ENCODE data around the gene CCL22.
"Not testable (repeated sequence)": the region's sequence is repeated elsewhere in the genome, so short reads cannot be mapped to it uniquely, and the experiment has no call there.

CCL22 gene

GRCh38 chr16:57367116-57367752 is 8.7 kb downstream of the CCL22 start:
- no peak overlapping the region for H3K4me3 ChIP-seq (ENCODE audit: low read length)
- TF ChIP-seq CTCF (IDR thresholded peaks at IDR 0.05; ENCODE audit: insufficient read depth, low read depth, low read length, missing control alignments) = no peak
- DNase-seq (ENCODE audit: low read depth) = no peak

- no peak overlapping the region for H3K4me3 ChIP-seq (ENCODE audit: low read length)
- no peak for DNase-seq (ENCODE audit: low read depth)
- TF ChIP-seq CTCF (IDR thresholded peaks at IDR 0.05; ENCODE audit: insufficient read depth, low read depth, low read length, missing control alignments) = no peak
These were observed 13.2 kb downstream of the CCL22 start for GRCh38 chr16:57371494-57372371.

- TF ChIP-seq CTCF (IDR thresholded peaks at IDR 0.05; ENCODE audit: insufficient read depth, low read depth, low read length, missing control alignments) = no peak
- H3K4me3 ChIP-seq (ENCODE audit: low read length) = peak within 1 kb of the TSS; percentile 3
- DNase-seq (ENCODE audit: low read depth) = peak; percentile 38
These were observed 14.0 kb downstream of the CCL22 start, which contains the start of gene CX3CL1 for GRCh38 chr16:57372372-57373116. Gene CX3CL1, plus strand, starts transcription at chr16:57372490. Its CDS starts 79 bp downstream, at chr16:57372569.

- no peak for DNase-seq (ENCODE audit: low read depth)
- no peak overlapping the region for H3K4me3 ChIP-seq (ENCODE audit: low read length)
- no peak for TF ChIP-seq CTCF (IDR thresholded peaks at IDR 0.05; ENCODE audit: insufficient read depth, low read depth, low read length, missing control alignments)
These were observed 14.7 kb downstream of the CCL22 start for GRCh38 chr16:57373117-57373947.

GRCh38 chr16:57374067-57374534 is 15.5 kb downstream of the CCL22 start:
- H3K4me3 ChIP-seq (ENCODE audit: low read length) = no peak overlapping the region
- peak; percentile 88 for DNase-seq (ENCODE audit: low read depth)
- TF ChIP-seq CTCF (IDR thresholded peaks at IDR 0.05; ENCODE audit: insufficient read depth, low read depth, low read length, missing control alignments) = no peak

GRCh38 chr16:57374925-57375465 is 16.4 kb downstream of the CCL22 start:
- not testable (repeated sequence) for H3K4me3 ChIP-seq (ENCODE audit: low read length); DNase-seq (ENCODE audit: low read depth)
